NOMO-1 treated with DMSO at 0.1 percent for 48 hours (cell line): ENCODE results near the gene MDP1.
A peak's percentile ranks its signal among the peaks of the same experiment; 100 is the strongest.
"Not testable (repeated sequence)": the region's sequence is repeated elsewhere in the genome, so short reads cannot be mapped to it uniquely, and the experiment has no call there.

Experiments used
- DNase-seq: peaks from one replicate; lab custom pipeline; 2025; ENCODE audit not compliant: unreplicated experiment; lab: John Stamatoyannopoulos, UW

MDP1 gene

DNA sequence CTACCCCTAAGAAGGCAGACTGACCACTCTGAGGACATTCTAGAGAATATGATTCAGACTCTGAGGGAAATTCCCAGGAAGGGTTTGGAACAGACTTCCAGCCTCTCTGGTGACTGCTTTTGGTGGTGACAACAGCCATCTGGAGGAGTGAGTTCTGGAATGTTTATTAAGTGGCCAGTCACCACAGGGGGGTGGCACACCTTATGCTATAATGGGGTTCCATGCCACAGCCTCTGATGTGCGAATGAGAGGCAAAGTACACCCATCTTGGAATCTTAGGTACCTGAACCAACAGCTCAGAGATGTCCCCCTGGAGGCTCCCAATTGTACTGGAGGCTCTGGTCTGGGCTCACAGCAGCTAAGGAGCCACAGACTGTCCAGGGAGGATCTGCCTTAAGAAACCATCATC lies 36.0 kb upstream of the MDP1 start:
- DNase-seq, result no peak

DNA sequence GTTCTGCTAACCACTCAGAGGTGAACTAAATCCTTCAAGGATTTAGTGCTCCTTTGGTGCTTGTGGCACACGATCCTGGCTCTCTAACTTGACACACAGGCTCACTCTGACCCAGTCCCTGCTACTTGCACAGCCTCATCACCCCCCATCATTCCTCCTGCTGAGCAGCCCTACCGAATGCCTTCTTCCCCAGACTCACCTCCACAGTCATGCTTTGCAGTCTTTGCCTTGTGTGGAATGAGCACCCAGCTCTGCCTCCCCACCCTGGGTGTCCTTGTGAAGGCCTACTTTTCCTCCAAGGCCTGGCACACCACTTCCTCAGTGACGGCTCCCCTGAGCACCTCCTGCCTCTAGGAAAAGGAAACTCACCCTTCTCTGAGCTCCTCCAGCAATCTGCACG lies 34.5 kb upstream of the MDP1 start:
- no peak for DNase-seq

DNA sequence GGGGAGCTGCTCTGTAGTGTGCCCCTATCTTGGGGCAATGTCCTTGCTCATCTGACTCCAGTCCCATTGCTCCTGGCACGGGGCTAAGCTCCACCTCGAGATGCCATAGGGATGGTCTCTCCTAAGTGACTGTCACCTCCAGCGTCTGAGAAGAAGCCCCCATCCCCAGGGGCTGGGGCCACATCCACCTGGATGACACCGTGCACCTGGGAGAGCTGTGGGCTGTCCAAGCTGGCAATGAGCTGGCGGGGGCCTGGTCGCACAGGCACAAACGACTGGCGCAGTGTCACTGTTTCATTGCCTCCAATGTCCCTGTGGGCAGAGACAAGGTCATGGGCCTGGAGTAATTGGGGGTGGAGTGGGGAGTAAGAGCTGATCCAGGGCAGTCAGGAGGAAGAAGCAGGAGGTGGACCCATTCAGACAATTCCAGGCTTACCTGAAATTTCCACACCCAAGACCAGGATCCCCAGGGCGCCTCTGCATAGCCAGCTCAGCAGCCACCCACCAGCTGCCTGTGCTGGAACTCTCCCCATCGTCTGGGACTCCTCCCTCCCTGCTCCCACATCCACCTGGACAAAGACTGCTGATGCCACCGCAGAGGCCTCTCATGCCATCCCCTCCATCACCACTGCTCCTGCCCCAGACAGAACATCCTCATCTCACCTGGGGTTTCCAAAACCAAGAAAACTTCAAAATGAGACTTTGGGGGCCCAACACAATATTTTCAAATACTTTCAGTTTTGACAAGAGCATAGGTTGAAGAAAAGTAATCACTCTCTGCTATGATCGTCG lies 33.6 kb upstream of the MDP1 start:
- DNase-seq, result no peak

DNA sequence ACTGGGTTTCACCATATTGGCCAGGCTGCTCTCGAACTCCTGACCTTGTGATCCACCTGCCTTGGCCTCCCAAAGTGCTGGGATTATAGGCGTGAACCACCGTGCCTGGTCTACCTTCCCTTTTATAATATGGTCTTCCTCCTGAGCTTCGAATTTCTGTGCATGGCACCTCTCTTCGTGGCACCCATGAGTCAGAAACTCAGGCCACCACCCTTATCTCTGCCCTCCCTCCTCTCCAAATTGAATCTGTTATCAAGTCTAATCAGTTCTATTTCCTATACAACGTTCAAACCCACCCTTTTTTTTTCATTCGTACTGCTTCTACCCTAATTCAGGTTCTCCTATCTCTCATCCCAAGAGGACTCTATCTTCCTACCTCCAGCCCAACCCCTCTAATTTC lies 31.6 kb upstream of the MDP1 start:
- DNase-seq, result no peak

GRCh38 chr14:24246765-24247212 lies 30.9 kb upstream of the MDP1 start:
- peak; percentile 43 for DNase-seq

DNA sequence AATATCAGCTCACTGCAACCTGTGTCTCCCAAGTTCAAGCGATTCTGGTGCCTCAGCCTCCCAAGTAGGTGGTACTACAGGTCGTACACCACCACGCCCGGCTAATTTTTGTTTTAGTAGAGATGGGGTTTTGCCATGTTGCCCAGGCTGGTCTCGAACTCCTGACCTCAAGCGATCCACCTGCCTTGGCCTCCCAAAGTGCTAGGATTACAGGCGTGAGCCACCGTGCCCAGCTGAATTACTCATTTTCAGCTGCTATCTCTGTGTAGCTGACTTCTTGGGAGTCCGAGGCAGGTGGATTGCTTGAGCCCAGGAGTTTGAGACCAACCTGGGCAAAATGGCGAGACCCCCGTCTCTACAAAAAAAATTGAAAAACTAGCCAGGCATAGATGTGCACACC lies 29.5 kb upstream of the MDP1 start:
- not testable (repeated sequence) for DNase-seq

DNA sequence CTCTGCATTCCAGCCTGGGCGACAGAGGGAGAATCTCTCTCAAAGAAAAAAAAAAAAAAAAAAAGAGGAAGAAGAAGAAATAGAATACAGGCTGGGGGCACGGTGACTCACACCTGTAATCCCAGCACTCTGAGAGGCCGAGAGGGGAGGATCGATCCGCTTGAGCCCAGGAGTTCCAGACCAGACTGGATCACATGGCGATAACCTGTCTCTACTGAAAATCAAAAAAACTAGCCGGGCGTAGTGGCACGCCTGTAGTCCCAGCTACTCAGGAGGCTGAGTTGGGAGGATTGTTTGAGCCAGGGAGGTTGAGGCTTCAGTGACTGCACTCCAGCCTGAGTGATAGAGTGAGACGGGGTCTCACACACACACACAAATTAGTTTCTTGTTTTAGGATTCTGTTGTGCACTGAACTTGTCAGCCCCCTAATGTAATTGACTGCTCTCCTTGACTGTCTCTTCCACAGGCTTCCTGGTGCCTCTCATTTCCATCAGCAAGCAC lies 27.5 kb upstream of the MDP1 start:
- DNase-seq, result peak; percentile 65

DNA sequence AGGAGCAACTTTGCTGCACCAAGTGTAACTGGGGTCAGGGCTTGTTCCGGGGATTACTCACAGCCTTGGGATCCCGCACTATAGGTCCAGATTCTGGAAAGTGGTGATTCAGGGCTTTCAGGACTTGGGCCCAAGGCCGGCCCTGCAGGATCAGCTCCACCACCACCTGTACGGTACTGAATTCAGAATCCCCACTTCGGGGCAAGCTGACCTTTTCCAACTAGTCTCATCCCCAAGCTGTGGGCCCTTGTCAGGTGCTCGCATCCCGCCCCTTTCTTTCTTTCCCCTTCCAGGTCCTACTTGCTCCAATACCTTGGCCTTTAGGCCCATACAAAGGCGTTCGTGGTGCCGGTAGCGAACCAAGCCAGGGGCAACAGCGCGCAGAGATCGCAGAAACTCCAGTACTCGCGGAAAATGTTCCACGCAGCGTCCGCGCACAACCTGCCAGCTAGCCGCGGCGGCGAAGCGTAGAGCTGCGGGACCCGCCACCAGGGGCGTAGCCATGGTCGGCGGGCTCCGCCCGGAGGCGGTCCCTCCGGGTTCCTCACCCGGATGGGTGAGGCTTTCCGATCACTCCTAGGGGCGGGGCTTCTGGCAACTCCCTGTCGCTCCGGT lies 26.1 kb upstream of the MDP1 start:
- peak; percentile 97 for DNase-seq

- no peak for DNase-seq
Measured at GRCh38 chr14:24240110-24240918, 24.4 kb upstream of the MDP1 start.

DNA sequence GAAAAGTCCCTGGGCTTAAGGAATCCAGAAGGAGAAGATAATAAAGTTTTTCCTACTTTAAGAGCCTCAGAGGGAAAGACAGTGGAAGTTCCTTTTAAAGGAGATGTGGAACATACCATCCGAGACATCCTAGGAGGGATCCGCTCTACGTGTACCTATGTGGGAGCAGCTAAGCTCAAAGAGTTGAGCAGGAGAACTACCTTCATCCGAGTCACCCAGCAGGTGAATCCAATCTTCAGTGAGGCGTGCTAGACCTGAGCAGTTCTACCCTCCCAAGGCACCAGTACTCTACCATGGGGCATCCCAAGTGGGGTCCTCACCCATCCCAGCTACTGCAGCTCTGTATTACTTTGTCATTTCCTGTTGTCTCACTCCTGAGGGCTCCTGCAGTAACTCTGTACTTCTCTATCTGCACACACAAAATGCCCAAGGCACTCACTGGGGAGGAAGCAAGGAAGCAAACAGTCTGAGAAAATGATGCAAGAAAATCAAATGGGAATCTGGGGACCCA lies 22.7 kb upstream of the MDP1 start:
- DNase-seq, result no peak

DNA sequence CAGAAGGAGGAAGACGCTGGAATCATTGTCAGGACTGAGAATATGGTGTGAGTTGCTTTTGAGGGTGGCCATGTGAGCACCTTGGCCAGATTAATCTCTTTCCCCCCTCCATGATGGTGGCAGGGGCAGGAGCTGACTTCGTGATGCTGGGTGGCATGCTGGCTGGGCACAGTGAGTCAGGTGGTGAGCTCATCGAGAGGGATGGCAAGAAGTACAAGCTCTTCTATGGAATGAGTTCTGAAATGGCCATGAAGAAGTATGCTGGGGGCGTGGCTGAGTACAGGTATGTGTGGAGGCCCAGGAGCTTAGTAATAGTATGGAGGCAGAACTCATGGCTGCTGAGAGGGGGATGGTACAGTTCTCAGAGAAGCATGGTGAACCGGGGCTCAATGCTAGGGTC lies 22.3 kb upstream of the MDP1 start:
- DNase-seq, result no peak

GRCh38 chr14:24237463-24237955 lies 21.6 kb upstream of the MDP1 start:
- DNase-seq, result no peak

- no peak for DNase-seq
Measured at GRCh38 chr14:24236689-24237462, 21.0 kb upstream of the MDP1 start.

GRCh38 chr14:24235804-24236688 lies 20.2 kb upstream of the MDP1 start:
- no peak for DNase-seq

- DNase-seq, result no peak
Measured at GRCh38 chr14:24234095-24235005, 18.5 kb upstream of the MDP1 start.

DNA sequence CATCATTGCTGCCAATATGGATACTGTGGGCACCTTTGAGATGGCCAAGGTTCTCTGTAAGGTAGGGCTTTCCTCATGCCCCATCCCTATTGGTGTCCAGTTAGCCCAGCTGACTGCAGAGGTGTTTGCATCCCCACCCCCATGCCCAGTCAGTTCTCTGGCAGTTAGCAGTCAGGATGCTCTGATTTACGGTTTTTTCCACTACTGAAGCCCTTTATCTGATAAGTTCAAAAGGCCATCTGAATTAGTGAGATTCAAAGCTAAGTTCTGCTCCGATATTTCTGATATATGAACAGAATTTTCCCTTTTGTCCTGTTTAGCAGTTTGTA lies 17.6 kb upstream of the MDP1 start:
- no peak for DNase-seq

- no peak for DNase-seq
Measured at GRCh38 chr14:24232645-24233537, 17.0 kb upstream of the MDP1 start, which contains the start of gene GMPR2. Gene GMPR2 (plus strand): TSS chr14:24232929. CDS start chr14:24233254, 325 bp downstream.
